Upper lobe of right lung (tissue), 1 donor: Measurements from ENCODE around the gene HSPBP1. TPM values are rescaled to one million over a fixed set of nuclear protein-coding genes. Genes with fewer than 3 reads are reported as not detected.

Source experiments
- ATAC-seq: fragments of 200-7000 bp; cut with Tn5 transposase; one replicate; pipeline ENCODE4 v1.9.1; 2020; ENCODE audit warnings: mild to moderate bottlenecking, moderate library complexity
- DNase-seq: peaks from one replicate; pipeline ENCODE4 v3.0.0-alpha.2; 2020
- H3K27ac ChIP-seq: fragments of 200-600 bp; one replicate; pipeline ENCODE4 v1.8.0; 2022
- H3K27me3 ChIP-seq: fragments of 200-600 bp; one replicate; pipeline ENCODE4 v1.8.0; 2022; ENCODE audit warnings: mild to moderate bottlenecking
- H3K36me3 ChIP-seq: fragments of 200-600 bp; one replicate; pipeline ENCODE4 v1.8.0; 2022
- H3K4me1 ChIP-seq: fragments of 200-600 bp; one replicate; pipeline ENCODE4 v1.8.0; 2022
- H3K4me3 ChIP-seq: fragments of 200-600 bp; one replicate; pipeline ENCODE4 v1.8.0; 2022; ENCODE audit warnings: mild to moderate bottlenecking
- H3K9me3 ChIP-seq: fragments of 200-600 bp; one replicate; pipeline ENCODE4 v1.8.0; 2022
- intact Hi-C: fragments of 100-400 bp; cut with DNase I; formaldehyde crosslinking; loops from one replicate; pipeline ENCODE4 v1.11.0; 2022
- total RNA-seq: library from RNA; stranded (reverse); fragmentation: NEBNext Ultra II Directional; extraction: Animal tissue kit (Norgen Biotek cat#: 25700); gene quantifications from one replicate; pipeline ENCODE4 v1.2.1, GENCODE V29; 2021
- TF ChIP-seq, protein P1 (sequence below): fragments of 200-600 bp; IDR thresholded peaks from one replicate; pipeline ENCODE4 v1.8.0; 2022; ENCODE audit warnings: antibody characterized with exemption
- donor health status: DM: no; HTN: yes; CAD: no; lungs with severe emphysema.

HSPBP1 gene
- total RNA-seq, 1 donor from 2014 or later = 19.7 TPM

DNA sequence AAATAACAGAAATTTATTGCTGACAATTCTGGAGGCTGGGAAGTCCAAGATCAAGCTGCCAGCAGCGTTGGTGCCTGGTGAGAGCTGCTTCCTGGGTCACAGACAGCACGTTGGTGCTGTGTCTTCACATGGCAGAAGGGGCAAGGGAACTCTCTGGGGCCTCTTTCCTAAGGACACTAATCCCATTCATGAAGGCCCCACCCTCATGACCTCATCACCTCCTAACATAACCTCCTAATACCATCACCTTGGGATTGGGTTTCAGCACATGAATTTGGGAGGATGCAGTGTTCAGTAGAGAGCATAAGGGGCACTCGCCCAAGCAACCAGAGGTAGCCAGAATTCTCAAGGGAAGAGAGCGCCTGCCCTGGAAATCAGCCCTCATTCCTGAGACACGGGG, 29.5 kb upstream of the HSPBP1 start:
- Histone ChIP-seq H3K4me1 (no peaks in the 10 kb centered on the region), H3K27ac (no peak overlapping the region), H3K36me3 (no peaks in the 10 kb centered on the region), H3K4me3 (no peak overlapping the region), H3K27me3 (no peaks in the 10 kb centered on the region), H3K9me3 (no peaks in the 10 kb centered on the region)
- TF ChIP-seq, protein P1, sequence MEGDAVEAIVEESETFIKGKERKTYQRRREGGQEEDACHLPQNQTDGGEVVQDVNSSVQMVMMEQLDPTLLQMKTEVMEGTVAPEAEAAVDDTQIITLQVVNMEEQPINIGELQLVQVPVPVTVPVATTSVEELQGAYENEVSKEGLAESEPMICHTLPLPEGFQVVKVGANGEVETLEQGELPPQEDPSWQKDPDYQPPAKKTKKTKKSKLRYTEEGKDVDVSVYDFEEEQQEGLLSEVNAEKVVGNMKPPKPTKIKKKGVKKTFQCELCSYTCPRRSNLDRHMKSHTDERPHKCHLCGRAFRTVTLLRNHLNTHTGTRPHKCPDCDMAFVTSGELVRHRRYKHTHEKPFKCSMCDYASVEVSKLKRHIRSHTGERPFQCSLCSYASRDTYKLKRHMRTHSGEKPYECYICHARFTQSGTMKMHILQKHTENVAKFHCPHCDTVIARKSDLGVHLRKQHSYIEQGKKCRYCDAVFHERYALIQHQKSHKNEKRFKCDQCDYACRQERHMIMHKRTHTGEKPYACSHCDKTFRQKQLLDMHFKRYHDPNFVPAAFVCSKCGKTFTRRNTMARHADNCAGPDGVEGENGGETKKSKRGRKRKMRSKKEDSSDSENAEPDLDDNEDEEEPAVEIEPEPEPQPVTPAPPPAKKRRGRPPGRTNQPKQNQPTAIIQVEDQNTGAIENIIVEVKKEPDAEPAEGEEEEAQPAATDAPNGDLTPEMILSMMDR = no peak
- intact Hi-C loops = no loop called here
- DNase-seq (no peak), ATAC-seq (no peak)

DNA sequence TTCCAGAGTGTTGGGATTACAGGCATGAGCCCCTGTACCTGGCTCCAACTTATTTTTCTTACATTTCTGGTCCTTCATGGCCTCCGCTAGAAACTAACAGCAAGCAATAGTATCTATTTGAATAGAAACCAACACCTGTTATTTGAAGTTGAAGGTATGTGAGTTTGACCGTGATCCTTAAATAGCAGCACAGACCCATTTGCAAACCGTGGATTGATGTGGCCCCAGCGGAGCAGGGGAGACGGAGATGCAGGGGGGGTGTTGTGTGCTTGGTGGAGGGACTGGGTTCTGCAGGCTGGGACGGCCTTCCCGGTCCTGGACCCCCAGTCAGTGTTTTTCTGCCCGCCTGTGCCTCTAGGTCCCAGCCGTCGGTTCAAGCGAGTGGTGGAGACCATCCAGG, 28.4 kb upstream of the HSPBP1 start:
- Histone ChIP-seq H3K27me3 (no peaks in the 10 kb centered on the region), H3K36me3 (no peaks in the 10 kb centered on the region), H3K4me3 (no peak overlapping the region), H3K4me1 (no peaks in the 10 kb centered on the region), H3K27ac (no peak overlapping the region), H3K9me3 (no peaks in the 10 kb centered on the region)
- intact Hi-C loops = no loop called here
- no peak for DNase-seq
- TF ChIP-seq, protein P1 = no peak
- no peak for ATAC-seq

DNA sequence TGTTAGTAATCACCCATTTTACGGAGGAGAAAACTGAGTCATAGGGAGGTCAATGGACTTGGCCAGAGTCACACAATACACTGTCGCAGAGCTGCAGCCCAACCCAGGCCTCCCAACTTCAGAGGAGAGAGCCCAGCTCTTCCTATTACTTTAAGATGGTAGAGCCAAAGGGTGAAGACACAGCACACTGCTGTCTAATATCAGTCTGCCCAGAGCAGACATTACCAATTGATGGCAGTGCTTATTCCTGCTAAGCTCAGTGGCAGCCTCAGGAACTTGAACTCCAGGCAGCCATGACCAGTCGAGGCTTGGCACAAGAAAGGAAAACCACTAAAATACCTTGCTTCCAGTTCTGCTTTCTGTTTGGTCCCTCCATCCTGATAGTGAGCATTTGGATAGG, 26.8 kb upstream of the HSPBP1 start:
- H3K4me1 ChIP-seq = peaks cover 3% of the 10 kb centered on the region
- intact Hi-C loops = no loop called here
- no peak overlapping the region for H3K27ac ChIP-seq
- no peak for ATAC-seq
- no peak for DNase-seq
- H3K4me3 ChIP-seq = no peak overlapping the region
- no peaks in the 10 kb centered on the region for H3K27me3 ChIP-seq
- TF ChIP-seq, protein P1 = no peak
- no peaks in the 10 kb centered on the region for H3K36me3 ChIP-seq
- H3K9me3 ChIP-seq = no peaks in the 10 kb centered on the region

DNA sequence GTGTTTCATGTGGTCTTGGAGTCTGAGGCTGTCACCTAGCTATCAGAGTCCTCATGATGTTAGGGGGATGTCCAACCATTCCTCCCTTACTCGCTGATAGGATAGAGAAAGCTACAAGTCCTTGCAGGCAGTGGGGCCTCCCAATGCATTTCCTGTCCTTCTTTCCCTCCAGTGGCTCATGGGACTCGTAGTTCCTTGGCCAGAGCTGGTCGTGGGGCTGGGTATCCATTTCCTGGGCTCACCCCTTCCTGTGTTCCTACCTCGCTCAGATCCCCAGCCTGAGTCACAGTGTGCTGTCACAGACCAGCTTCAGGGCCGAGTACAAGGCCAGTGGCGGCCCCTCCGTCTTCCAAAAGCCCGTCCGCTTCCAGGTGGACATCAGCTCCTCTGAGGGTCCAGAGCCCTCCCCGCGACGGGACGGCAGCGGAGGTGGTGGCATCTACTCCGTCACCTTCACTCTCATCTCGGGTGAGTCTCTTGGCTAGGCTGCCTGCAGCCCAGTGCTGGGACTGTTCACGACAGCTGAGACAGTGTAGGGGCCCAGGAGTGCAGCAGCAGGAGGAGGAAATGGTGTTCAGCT, 26.2 kb upstream of the HSPBP1 start:
- DNase-seq (no peak), ATAC-seq (no peak)
- TF ChIP-seq, protein P1 = no peak
- Histone ChIP-seq H3K9me3 (no peaks in the 10 kb centered on the region), H3K27me3 (no peaks in the 10 kb centered on the region), H3K4me1 (peaks cover 7% of the 10 kb centered on the region), H3K4me3 (no peak overlapping the region), H3K27ac (no peak overlapping the region), H3K36me3 (no peaks in the 10 kb centered on the region)
- intact Hi-C loops = no loop called here

DNA sequence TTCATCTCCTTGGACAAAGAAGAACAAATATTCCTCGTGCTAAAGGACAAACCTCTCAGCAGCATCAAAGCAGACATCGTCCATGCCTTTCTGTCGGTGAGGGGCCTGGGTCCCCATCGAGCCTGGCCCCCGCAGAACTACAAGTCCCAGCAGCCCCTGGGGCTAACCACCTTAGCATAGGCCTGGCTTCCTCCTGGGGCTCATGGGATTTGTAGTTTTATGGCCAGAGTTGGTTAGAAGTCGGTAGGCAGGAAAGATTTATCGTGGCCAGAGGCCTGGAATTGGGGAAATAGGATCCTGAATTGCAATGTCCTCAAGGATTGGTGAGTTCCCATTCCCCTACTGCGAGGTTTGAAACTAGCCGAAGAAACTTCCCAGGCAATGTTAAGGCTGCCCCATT, 25.6 kb upstream of the HSPBP1 start:
- no peak overlapping the region for H3K4me3 ChIP-seq
- intact Hi-C loops = no loop called here
- DNase-seq (no peak), ATAC-seq (peak; percentile 57)
- no peak overlapping the region for H3K27ac ChIP-seq
- no peaks in the 10 kb centered on the region for H3K27me3 ChIP-seq
- no peaks in the 10 kb centered on the region for H3K9me3 ChIP-seq
- H3K4me1 ChIP-seq = peaks cover 7% of the 10 kb centered on the region
- TF ChIP-seq, protein P1 = no peak
- H3K36me3 ChIP-seq = no peaks in the 10 kb centered on the region

DNA sequence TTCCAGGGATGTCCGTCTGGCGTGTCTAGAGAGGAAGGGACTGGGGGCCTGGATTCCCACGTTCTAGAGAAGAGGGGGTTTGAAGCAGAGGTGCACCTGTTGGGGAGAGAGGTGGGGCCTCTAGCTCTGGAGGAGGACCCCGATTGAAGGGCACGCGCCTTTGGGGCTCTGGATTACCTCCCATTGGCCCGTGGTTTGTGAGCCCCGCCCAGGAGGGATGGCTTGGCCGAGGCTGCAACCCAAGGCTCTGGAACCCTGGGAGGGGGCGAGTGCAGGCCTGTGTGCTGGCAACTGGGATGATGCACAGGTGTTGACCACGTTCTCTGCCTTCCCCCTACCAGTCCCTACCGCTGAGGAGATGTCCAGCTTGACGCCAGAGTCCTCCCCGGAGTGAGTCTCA, 25.1 kb upstream of the HSPBP1 start:
- TF ChIP-seq, protein P1 = no peak
- intact Hi-C loops = no loop called here
- no peaks in the 10 kb centered on the region for H3K27me3 ChIP-seq
- DNase-seq = no peak
- ATAC-seq = no peak
- H3K36me3 ChIP-seq = no peaks in the 10 kb centered on the region
- H3K4me3 ChIP-seq = no peak overlapping the region
- H3K9me3 ChIP-seq = no peaks in the 10 kb centered on the region
- no peak overlapping the region for H3K27ac ChIP-seq
- H3K4me1 ChIP-seq = peaks cover 7% of the 10 kb centered on the region
